ENCODE results near the gene PSAT1. TPM values are rescaled to one million over a fixed set of nuclear protein-coding genes. Genes with fewer than 3 reads are reported as not detected.

The PSAT1 gene
- total RNA-seq (2022; extraction: Qiagen RNA extraction; ENCODE audit: low read depth), result 158 to 174 TPM (median 168 TPM) in 5 replicates

GRCh38 chr9:78296893-78297671 lies at the start of gene PSAT1:
TSS of gene PSAT1 (plus strand) at chr9:78297125. CDS start at chr9:78297211, 86 bp downstream.

Other genes starting within 250 kb of the PSAT1 start
- 13.4 to 20.6 TPM (median 17.3 TPM) in 5 replicates for gene CEP78, start 61.0 kb upstream of the PSAT1 start, total RNA-seq (2022; extraction: Qiagen RNA extraction; ENCODE audit: low read depth)

Data from A549 treated with GW870086 at 1 μM for 4 hours (cell line).